Activated T-helper 17 cell treated with anti-CD3 and anti-CD28 coated beads, Interleukin-2, amount 50 U/mL, for 72 hours (primary cell): ENCODE results near the gene TEX38. TPM values are rescaled to one million over a fixed set of nuclear protein-coding genes. Genes with fewer than 3 reads are reported as not detected.
A peak's percentile ranks its signal among the peaks of the same experiment; 100 is the strongest.

Experiments used
- ATAC-seq: fragments of 150-1000 bp; cut with Tn5 transposase; replicated peaks from 2 replicates; pipeline ENCODE4 v1.10.0; 2021; ENCODE audit warnings: mild to moderate bottlenecking, moderate library complexity
- H3K27ac Mint-ChIP-seq: one replicate; pipeline ENCODE4 v1.8.0; 2022; ENCODE audit warnings: mixed read lengths
- H3K27me3 Mint-ChIP-seq: one replicate; pipeline ENCODE4 v1.8.0; 2022; ENCODE audit warnings: mixed read lengths
- H3K36me3 Mint-ChIP-seq: one replicate; pipeline ENCODE4 v1.8.0; 2022; ENCODE audit warnings: low read depth, mild to moderate bottlenecking, mixed read lengths
- H3K4me1 Mint-ChIP-seq: one replicate; pipeline ENCODE4 v1.8.0; 2022; ENCODE audit warnings: mixed read lengths
- H3K4me3 Mint-ChIP-seq: one replicate; pipeline ENCODE4 v1.8.0; 2022; ENCODE audit warnings: mild to moderate bottlenecking, mixed read lengths
- H3K9me3 Mint-ChIP-seq: one replicate; pipeline ENCODE4 v1.8.0; 2022; ENCODE audit warnings: mixed read lengths
- total RNA-seq, 2 donors: library from RNA; stranded (reverse); gene quantifications; one replicate each; pipeline ENCODE4 v1.2.3, GENCODE V29; 2022

Gene TEX38
- under 1 TPM in 1 of 2 donors, not detected in 1; 0.26 TPM for total RNA-seq

GRCh38 chr1:46671554-46671953 is at the start of gene TEX38:
Gene TEX38, plus strand, starts transcription at chr1:46671854. Its CDS starts 81 bp downstream, at chr1:46671935.
- ATAC-seq: no peak
- H3K4me3 Mint-ChIP-seq: no peak within 1 kb of the TSS
- no peaks in the 10 kb centered on the region for H3K27me3 Mint-ChIP-seq
- H3K27ac Mint-ChIP-seq: peak within 1 kb of the TSS; percentile 35
- H3K36me3 Mint-ChIP-seq: peaks cover 36% of the 10 kb centered on the region
- peaks cover 30% of the 10 kb centered on the region for H3K4me1 Mint-ChIP-seq
- no peaks in the 10 kb centered on the region for H3K9me3 Mint-ChIP-seq

GRCh38 chr1:46621930-46622329 is 49.7 kb upstream of the TEX38 start:
- Mint-ChIP-seq H3K27ac (no peak overlapping the region), H3K4me3 (no peak overlapping the region), H3K36me3 (no peaks in the 10 kb centered on the region), H3K27me3 (no peaks in the 10 kb centered on the region), H3K9me3 (no peaks in the 10 kb centered on the region), H3K4me1 (no peaks in the 10 kb centered on the region)
- ATAC-seq: no peak

- Mint-ChIP-seq H3K27ac (no peak overlapping the region), H3K36me3 (no peaks in the 10 kb centered on the region), H3K4me3 (no peak overlapping the region), H3K4me1 (no peaks in the 10 kb centered on the region), H3K27me3 (no peaks in the 10 kb centered on the region), H3K9me3 (no peaks in the 10 kb centered on the region)
- no peak for ATAC-seq
Observed at GRCh38 chr1:46622344-46622743, 49.3 kb upstream of the TEX38 start.

GRCh38 chr1:46623743-46624644 is 47.7 kb upstream of the TEX38 start:
- Mint-ChIP-seq H3K9me3 (no peaks in the 10 kb centered on the region), H3K4me1 (no peaks in the 10 kb centered on the region), H3K4me3 (no peak overlapping the region), H3K36me3 (no peaks in the 10 kb centered on the region), H3K27me3 (no peaks in the 10 kb centered on the region), H3K27ac (no peak overlapping the region)
- ATAC-seq: no peak

GRCh38 chr1:46630719-46631118 is 40.9 kb upstream of the TEX38 start:
- H3K27me3 Mint-ChIP-seq: no peaks in the 10 kb centered on the region
- no peaks in the 10 kb centered on the region for H3K4me1 Mint-ChIP-seq
- no peak overlapping the region for H3K4me3 Mint-ChIP-seq
- no peak for ATAC-seq
- peaks cover 39% of the 10 kb centered on the region for H3K36me3 Mint-ChIP-seq
- no peak overlapping the region for H3K27ac Mint-ChIP-seq
- no peaks in the 10 kb centered on the region for H3K9me3 Mint-ChIP-seq

- Mint-ChIP-seq H3K4me3 (no peak overlapping the region), H3K36me3 (peaks cover 52% of the 10 kb centered on the region)
Observed at GRCh38 chr1:46635205-46635604, 36.4 kb upstream of the TEX38 start.

GRCh38 chr1:46637444-46638083 is 34.1 kb upstream of the TEX38 start:
- Mint-ChIP-seq H3K9me3 (no peaks in the 10 kb centered on the region), H3K36me3 (peaks cover 56% of the 10 kb centered on the region), H3K4me3 (no peak overlapping the region), H3K27me3 (no peaks in the 10 kb centered on the region), H3K4me1 (no peaks in the 10 kb centered on the region), H3K27ac (no peak overlapping the region)
- ATAC-seq: no peak

More at GRCh38 chr1:46635205-46635604, 36.4 kb upstream of the TEX38 start:
- no peak for ATAC-seq
- Mint-ChIP-seq H3K9me3 (no peaks in the 10 kb centered on the region), H3K27me3 (no peaks in the 10 kb centered on the region), H3K4me1 (no peaks in the 10 kb centered on the region), H3K27ac (no peak overlapping the region)

- H3K4me1 Mint-ChIP-seq: no peaks in the 10 kb centered on the region
- ATAC-seq: no peak
- peaks cover 54% of the 10 kb centered on the region for H3K36me3 Mint-ChIP-seq
- H3K9me3 Mint-ChIP-seq: no peaks in the 10 kb centered on the region
- H3K4me3 Mint-ChIP-seq: no peak overlapping the region
- H3K27me3 Mint-ChIP-seq: no peaks in the 10 kb centered on the region
- no peak overlapping the region for H3K27ac Mint-ChIP-seq
Observed at GRCh38 chr1:46638921-46639320, 32.7 kb upstream of the TEX38 start.

GRCh38 chr1:46639547-46639946 is 32.1 kb upstream of the TEX38 start:
- no peaks in the 10 kb centered on the region for H3K27me3 Mint-ChIP-seq
- no peak for ATAC-seq
- H3K4me3 Mint-ChIP-seq: no peak overlapping the region
- peaks cover 48% of the 10 kb centered on the region for H3K36me3 Mint-ChIP-seq
- no peaks in the 10 kb centered on the region for H3K9me3 Mint-ChIP-seq
- H3K4me1 Mint-ChIP-seq: no peaks in the 10 kb centered on the region
- H3K27ac Mint-ChIP-seq: no peak overlapping the region

GRCh38 chr1:46642115-46642680 is 29.5 kb upstream of the TEX38 start:
- peaks cover 6% of the 10 kb centered on the region for H3K4me1 Mint-ChIP-seq
- H3K4me3 Mint-ChIP-seq: no peak overlapping the region
- H3K36me3 Mint-ChIP-seq: peaks cover 41% of the 10 kb centered on the region
- no peaks in the 10 kb centered on the region for H3K27me3 Mint-ChIP-seq
- H3K27ac Mint-ChIP-seq: no peak overlapping the region
- ATAC-seq: no peak
- H3K9me3 Mint-ChIP-seq: no peaks in the 10 kb centered on the region

- ATAC-seq: no peak
- no peak overlapping the region for H3K4me3 Mint-ChIP-seq
- H3K9me3 Mint-ChIP-seq: no peaks in the 10 kb centered on the region
- H3K27ac Mint-ChIP-seq: no peak overlapping the region
- H3K4me1 Mint-ChIP-seq: peaks cover 10% of the 10 kb centered on the region
- H3K27me3 Mint-ChIP-seq: no peaks in the 10 kb centered on the region
- peaks cover 47% of the 10 kb centered on the region for H3K36me3 Mint-ChIP-seq
Observed at GRCh38 chr1:46643368-46643775, 28.3 kb upstream of the TEX38 start.

- no peak for ATAC-seq
- no peak overlapping the region for H3K27ac Mint-ChIP-seq
- H3K9me3 Mint-ChIP-seq: peaks cover 3% of the 10 kb centered on the region
- H3K4me1 Mint-ChIP-seq: peaks cover 10% of the 10 kb centered on the region
- H3K4me3 Mint-ChIP-seq: no peak overlapping the region
- H3K27me3 Mint-ChIP-seq: no peaks in the 10 kb centered on the region
- H3K36me3 Mint-ChIP-seq: peaks cover 68% of the 10 kb centered on the region
Observed at GRCh38 chr1:46645815-46646214, 25.8 kb upstream of the TEX38 start.

- no peak for ATAC-seq
- H3K36me3 Mint-ChIP-seq: peaks cover 72% of the 10 kb centered on the region
Observed at GRCh38 chr1:46646331-46646730, 25.3 kb upstream of the TEX38 start.

GRCh38 chr1:46646844-46647243 is 24.8 kb upstream of the TEX38 start:
- no peak overlapping the region for H3K4me3 Mint-ChIP-seq
- no peaks in the 10 kb centered on the region for H3K27me3 Mint-ChIP-seq
- H3K9me3 Mint-ChIP-seq: peaks cover 3% of the 10 kb centered on the region
- ATAC-seq: peak; percentile 87
- H3K36me3 Mint-ChIP-seq: peaks cover 77% of the 10 kb centered on the region
- H3K4me1 Mint-ChIP-seq: peaks cover 10% of the 10 kb centered on the region
- H3K27ac Mint-ChIP-seq: peak overlapping the region; percentile 35

More at GRCh38 chr1:46646331-46646730, 25.3 kb upstream of the TEX38 start:
- peak overlapping the region; percentile 35 for H3K27ac Mint-ChIP-seq
- no peak overlapping the region for H3K4me3 Mint-ChIP-seq
- H3K4me1 Mint-ChIP-seq: peaks cover 10% of the 10 kb centered on the region
- peaks cover 3% of the 10 kb centered on the region for H3K9me3 Mint-ChIP-seq
- no peaks in the 10 kb centered on the region for H3K27me3 Mint-ChIP-seq

GRCh38 chr1:46647611-46648010 is 24.0 kb upstream of the TEX38 start:
- Mint-ChIP-seq H3K36me3 (peaks cover 78% of the 10 kb centered on the region), H3K9me3 (peaks cover 3% of the 10 kb centered on the region), H3K4me1 (peaks cover 10% of the 10 kb centered on the region), H3K27me3 (no peaks in the 10 kb centered on the region), H3K27ac (peak overlapping the region; percentile 35), H3K4me3 (no peak overlapping the region)
- ATAC-seq: peak; percentile 68
